ENCODE measurements around the gene PRPF8. TPM values are rescaled to one million over a fixed set of nuclear protein-coding genes. Genes with fewer than 3 reads are reported as not detected.

PRPF8 gene
- total and polyA plus RNA-seq, 2 of the 13 experiments (the other 11 are each of a cell fraction or from before 2014, with no cell fraction given), result 112 to 179 TPM

- TF ChIP-seq HMGXB4 (CRISPR knock-in tag; IDR thresholded peaks at IDR 0.05; ENCODE audit: borderline replicate concordance in 1 of 2, low read depth in 1 of 2) (peak in 1 of 2 experiments; percentile 36; a peak in 1 of 4 replicates), ZNF580 (CRISPR knock-in tag; IDR thresholded peaks at IDR 0.05; ENCODE audit: borderline replicate concordance, low read depth) (peak; percentile 56; the same call in 1 of the 2 replicates), NKX3-1 (CRISPR knock-in tag; IDR thresholded peaks at IDR 0.05) (no peak), MAZ (IDR thresholded peaks at IDR 0.05; ENCODE audit: borderline replicate concordance, low read depth, low read length) (no peak), MAZ (CRISPR knock-in tag; IDR thresholded peaks at IDR 0.05; ENCODE audit: low read depth) (no peak; the same call in none of the 2 replicates), NFYB (CRISPR knock-in tag; IDR thresholded peaks at IDR 0.05) (no peak), NR2F1 (CRISPR knock-in tag; IDR thresholded peaks at IDR 0.05) (no peak), ZNF512 (CRISPR knock-in tag; IDR thresholded peaks at IDR 0.05) (no peak), ZNF274 (CRISPR knock-in tag; IDR thresholded peaks at IDR 0.05) (0 out of 2 replicates have a peak, but pooled peaks have one; percentile 22), NR0B2 (CRISPR knock-in tag; IDR thresholded peaks at IDR 0.05) (no peak), PAX8 (CRISPR knock-in tag; IDR thresholded peaks at IDR 0.05; ENCODE audit: borderline replicate concordance) (no peak), REPIN1 (CRISPR knock-in tag; IDR thresholded peaks at IDR 0.05; ENCODE audit: borderline replicate concordance, low read depth) (no peak), KLF6 (CRISPR knock-in tag; IDR thresholded peaks at IDR 0.05) (no peak), ATAD3A (CRISPR knock-in tag; IDR thresholded peaks at IDR 0.05) (no peak), ZSCAN29 (CRISPR knock-in tag; conservative IDR thresholded peaks at IDR 0.05) (no peak), ZNF772 (CRISPR knock-in tag; IDR thresholded peaks at IDR 0.05) (no peak), GABPA (IDR thresholded peaks at IDR 0.05; ENCODE audit: low read depth, low read length) (peak; percentile 22; the same call in 1 of the 2 replicates), GABPA (CRISPR knock-in tag; IDR thresholded peaks at IDR 0.05; ENCODE audit: low read depth) (no peak), ZNF451 (CRISPR knock-in tag; IDR thresholded peaks at IDR 0.05) (no peak), ZNF484 (CRISPR knock-in tag; IDR thresholded peaks at IDR 0.05; ENCODE audit: borderline replicate concordance, low read depth) (no peak), HNRNPUL1 (IDR thresholded peaks at IDR 0.05; ENCODE audit: low read depth, low read length) (no peak), AHR (CRISPR knock-in tag; IDR thresholded peaks at IDR 0.05) (no peak), ZFP36L1 (CRISPR knock-in tag; IDR thresholded peaks at IDR 0.05) (no peak), MNT (IDR thresholded peaks at IDR 0.05) (no peak), TEAD2 (CRISPR knock-in tag; IDR thresholded peaks at IDR 0.05) (0 out of 2 replicates have a peak, but pooled peaks have one; percentile 37)
Measured at GRCh38 chr17:1724869-1725641, 40.4 kb upstream of the PRPF8 start (continued).
